Gastroesophageal sphincter (tissue), 3 donors: ENCODE data around the gene ISLR2.

Experiments used
- POLR2A ChIP-seq, 2 donors: fragments of 450-650 bp; IDR thresholded peaks; one replicate each; pipeline ENCODE4 v1.6.1; 2017; ENCODE audit warnings: antibody characterized with exemption in 2 of 2, mild to moderate bottlenecking in 2 of 2, moderate library complexity in 1 of 2
- POLR2AphosphoS5 ChIP-seq: sonication (generic); formaldehyde crosslinking; IDR thresholded peaks from one replicate; pipeline ENCODE4 v1.6.1; 2017; ENCODE audit warnings: antibody characterized with exemption
- TF ChIP-seq, protein P1 (sequence below), 4 experiments: fragments of 200-600 bp in 2 of 4; fragments of 450-650 bp in 2 of 4; sonication (generic) in 1 of 4; IDR thresholded peaks; one replicate each; pipeline ENCODE4 v1.5.1; 2017 to 2019; ENCODE audit warnings: antibody characterized with exemption in 4 of 4, mild to moderate bottlenecking in 2 of 4, moderate library complexity in 2 of 4

DNA sequence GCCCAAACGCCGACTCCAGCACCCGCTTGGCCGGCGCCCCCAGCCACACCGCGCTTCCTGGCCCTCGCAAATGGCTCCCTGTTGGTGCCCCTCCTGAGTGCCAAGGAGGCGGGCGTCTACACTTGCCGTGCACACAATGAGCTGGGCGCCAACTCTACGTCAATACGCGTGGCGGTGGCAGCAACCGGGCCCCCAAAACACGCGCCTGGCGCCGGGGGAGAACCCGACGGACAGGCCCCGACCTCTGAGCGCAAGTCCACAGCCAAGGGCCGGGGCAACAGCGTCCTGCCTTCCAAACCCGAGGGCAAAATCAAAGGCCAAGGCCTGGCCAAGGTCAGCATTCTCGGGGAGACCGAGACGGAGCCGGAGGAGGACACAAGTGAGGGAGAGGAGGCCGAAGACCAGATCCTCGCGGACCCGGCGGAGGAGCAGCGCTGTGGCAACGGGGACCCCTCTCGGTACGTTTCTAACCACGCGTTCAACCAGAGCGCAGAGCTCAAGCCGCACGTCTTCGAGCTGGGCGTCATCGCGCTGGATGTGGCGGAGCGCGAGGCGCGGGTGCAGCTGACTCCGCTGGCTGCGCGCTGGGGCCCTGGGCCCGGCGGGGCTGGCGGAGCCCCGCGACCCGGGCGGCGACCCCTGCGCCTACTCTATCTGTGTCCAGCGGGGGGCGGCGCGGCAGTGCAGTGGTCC lies 3.5 kb downstream of the ISLR2 start:
- TF ChIP-seq, protein P1, sequence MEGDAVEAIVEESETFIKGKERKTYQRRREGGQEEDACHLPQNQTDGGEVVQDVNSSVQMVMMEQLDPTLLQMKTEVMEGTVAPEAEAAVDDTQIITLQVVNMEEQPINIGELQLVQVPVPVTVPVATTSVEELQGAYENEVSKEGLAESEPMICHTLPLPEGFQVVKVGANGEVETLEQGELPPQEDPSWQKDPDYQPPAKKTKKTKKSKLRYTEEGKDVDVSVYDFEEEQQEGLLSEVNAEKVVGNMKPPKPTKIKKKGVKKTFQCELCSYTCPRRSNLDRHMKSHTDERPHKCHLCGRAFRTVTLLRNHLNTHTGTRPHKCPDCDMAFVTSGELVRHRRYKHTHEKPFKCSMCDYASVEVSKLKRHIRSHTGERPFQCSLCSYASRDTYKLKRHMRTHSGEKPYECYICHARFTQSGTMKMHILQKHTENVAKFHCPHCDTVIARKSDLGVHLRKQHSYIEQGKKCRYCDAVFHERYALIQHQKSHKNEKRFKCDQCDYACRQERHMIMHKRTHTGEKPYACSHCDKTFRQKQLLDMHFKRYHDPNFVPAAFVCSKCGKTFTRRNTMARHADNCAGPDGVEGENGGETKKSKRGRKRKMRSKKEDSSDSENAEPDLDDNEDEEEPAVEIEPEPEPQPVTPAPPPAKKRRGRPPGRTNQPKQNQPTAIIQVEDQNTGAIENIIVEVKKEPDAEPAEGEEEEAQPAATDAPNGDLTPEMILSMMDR (IDR thresholded peaks at IDR 0.05), result no peak
- TF ChIP-seq POLR2A (IDR thresholded peaks at IDR 0.05) (no peak), POLR2AphosphoS5 (no peak)
